Measurements from ENCODE around the gene TLK1. TPM values are rescaled to one million over a fixed set of nuclear protein-coding genes. Genes with fewer than 3 reads are reported as not detected.

TLK1 gene
- total and polyA plus RNA-seq, 4 donors = 7.7 to 19.6 (median 15.6) TPM

- no peak overlapping the region for H3K9ac ChIP-seq (ENCODE audit: low read depth in 1 of 2, low read length in 2 of 2)
- TF ChIP-seq JUND (IDR thresholded peaks at IDR 0.05) = no peak
- TF ChIP-seq FOXA1 (IDR thresholded peaks at IDR 0.05) = no peak
- no peak for TF ChIP-seq HNF4A (conservative IDR thresholded peaks at IDR 0.05)
- no peak for TF ChIP-seq TAF1 (conservative IDR thresholded peaks at IDR 0.05)
- TF ChIP-seq REST (IDR thresholded peaks at IDR 0.05) = no peak
- TF ChIP-seq EGR1 (IDR thresholded peaks at IDR 0.05; ENCODE audit: low read depth in 2 of 2) = no peak
- TF ChIP-seq HNF4G (IDR thresholded peaks at IDR 0.05) = no peak
- no peak for TF ChIP-seq MAX (IDR thresholded peaks at IDR 0.05)
- TF ChIP-seq RAD21 (IDR thresholded peaks at IDR 0.05) = no peak
- no peak for TF ChIP-seq ATF3 (IDR thresholded peaks at IDR 0.05)
- TF ChIP-seq, protein P1, sequence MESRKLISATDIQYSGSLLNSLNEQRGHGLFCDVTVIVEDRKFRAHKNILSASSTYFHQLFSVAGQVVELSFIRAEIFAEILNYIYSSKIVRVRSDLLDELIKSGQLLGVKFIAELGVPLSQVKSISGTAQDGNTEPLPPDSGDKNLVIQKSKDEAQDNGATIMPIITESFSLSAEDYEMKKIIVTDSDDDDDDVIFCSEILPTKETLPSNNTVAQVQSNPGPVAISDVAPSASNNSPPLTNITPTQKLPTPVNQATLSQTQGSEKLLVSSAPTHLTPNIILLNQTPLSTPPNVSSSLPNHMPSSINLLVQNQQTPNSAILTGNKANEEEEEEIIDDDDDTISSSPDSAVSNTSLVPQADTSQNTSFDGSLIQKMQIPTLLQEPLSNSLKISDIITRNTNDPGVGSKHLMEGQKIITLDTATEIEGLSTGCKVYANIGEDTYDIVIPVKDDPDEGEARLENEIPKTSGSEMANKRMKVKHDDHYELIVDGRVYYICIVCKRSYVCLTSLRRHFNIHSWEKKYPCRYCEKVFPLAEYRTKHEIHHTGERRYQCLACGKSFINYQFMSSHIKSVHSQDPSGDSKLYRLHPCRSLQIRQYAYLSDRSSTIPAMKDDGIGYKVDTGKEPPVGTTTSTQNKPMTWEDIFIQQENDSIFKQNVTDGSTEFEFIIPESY (IDR thresholded peaks at IDR 0.05) = no peak
- no peak for TF ChIP-seq RXRA (IDR thresholded peaks at IDR 0.05)
- TF ChIP-seq, protein P2, sequence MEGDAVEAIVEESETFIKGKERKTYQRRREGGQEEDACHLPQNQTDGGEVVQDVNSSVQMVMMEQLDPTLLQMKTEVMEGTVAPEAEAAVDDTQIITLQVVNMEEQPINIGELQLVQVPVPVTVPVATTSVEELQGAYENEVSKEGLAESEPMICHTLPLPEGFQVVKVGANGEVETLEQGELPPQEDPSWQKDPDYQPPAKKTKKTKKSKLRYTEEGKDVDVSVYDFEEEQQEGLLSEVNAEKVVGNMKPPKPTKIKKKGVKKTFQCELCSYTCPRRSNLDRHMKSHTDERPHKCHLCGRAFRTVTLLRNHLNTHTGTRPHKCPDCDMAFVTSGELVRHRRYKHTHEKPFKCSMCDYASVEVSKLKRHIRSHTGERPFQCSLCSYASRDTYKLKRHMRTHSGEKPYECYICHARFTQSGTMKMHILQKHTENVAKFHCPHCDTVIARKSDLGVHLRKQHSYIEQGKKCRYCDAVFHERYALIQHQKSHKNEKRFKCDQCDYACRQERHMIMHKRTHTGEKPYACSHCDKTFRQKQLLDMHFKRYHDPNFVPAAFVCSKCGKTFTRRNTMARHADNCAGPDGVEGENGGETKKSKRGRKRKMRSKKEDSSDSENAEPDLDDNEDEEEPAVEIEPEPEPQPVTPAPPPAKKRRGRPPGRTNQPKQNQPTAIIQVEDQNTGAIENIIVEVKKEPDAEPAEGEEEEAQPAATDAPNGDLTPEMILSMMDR (IDR thresholded peaks at IDR 0.05; ENCODE audit: low read depth, low read length, missing input control) = no peak
- TF ChIP-seq FOXA2 (IDR thresholded peaks at IDR 0.05) = no peak
- no peak for TF ChIP-seq NR2F2 (IDR thresholded peaks at IDR 0.05)
- TF ChIP-seq SP1 (IDR thresholded peaks at IDR 0.05) = no peak
- no peak for TF ChIP-seq YY1 (IDR thresholded peaks at IDR 0.05)
- TF ChIP-seq GABPA (IDR thresholded peaks at IDR 0.05 in 1 of 2, conservative IDR thresholded peaks at IDR 0.05 in 1 of 2) = no peak
These were observed 175.3 kb downstream of the TLK1 start for GRCh38 chr2:170985407-170985806.

More at GRCh38 chr2:170985407-170985806, 175.3 kb downstream of the TLK1 start:
- no peaks in the 10 kb centered on the region for H3K27me3 ChIP-seq (ENCODE audit: control insufficient read depth in 4 of 4, insufficient read depth in 4 of 4, low read length in 3 of 4)
- no peak overlapping the region for H3K4me3 ChIP-seq (ENCODE audit: low read depth in 1 of 3, low read length in 3 of 3)
- no peaks in the 10 kb centered on the region for H3K4me1 ChIP-seq (ENCODE audit: control insufficient read depth in 4 of 4, insufficient read depth in 4 of 4, low read length in 3 of 4)
- H3K9me3 ChIP-seq (ENCODE audit: control insufficient read depth in 4 of 4, low read length in 3 of 4) = no peaks in the 10 kb centered on the region
- peaks cover 0 to 4% (median under 1%) of the 10 kb centered on the region in 4 donors for H3K36me3 ChIP-seq (ENCODE audit: control insufficient read depth in 4 of 4, insufficient read depth in 3 of 4, low read depth in 1 of 4, low read length in 3 of 4)
- WGBS = 88% methylated on average over 5 of the region's 5 CpGs
- DNase-seq (ENCODE audit: low spot score) = no peak
- H3K27ac ChIP-seq (ENCODE audit: low read depth in 1 of 2, low read length in 2 of 2) = no peak overlapping the region
